MM.1S (cell line): Measurements from ENCODE around the gene ZGPAT.

ENCODE experiments used
- DNase-seq: peaks from one replicate; pipeline ENCODE4 v3.0.0-alpha.2; 2015
- H2AFZ ChIP-seq: fragments of 300-600 bp; sonication (generic); 2 replicates; pipeline ENCODE4 v1.6.0; 2016; ENCODE audit warnings: antibody characterized with exemption, low read length
- H3F3A ChIP-seq: fragments of 300-600 bp; sonication (generic); 2 replicates; pipeline ENCODE4 v1.6.1; 2016; ENCODE audit warnings: mild to moderate bottlenecking, antibody characterized with exemption, low read length, moderate library complexity, mixed read lengths; ENCODE audit not compliant: insufficient read depth
- H3K27ac ChIP-seq: fragments of 300-600 bp; sonication (generic); 2 replicates; pipeline ENCODE4 v1.5.1; 2016; ENCODE audit warnings: mild to moderate bottlenecking, low read length
- H3K27me3 ChIP-seq: fragments of 300-600 bp; sonication (generic); replicated peaks from 2 replicates; pipeline ENCODE4 v1.6.0; 2016; ENCODE audit warnings: low read length; ENCODE audit not compliant: insufficient read depth
- H3K36me3 ChIP-seq: fragments of 300-600 bp; sonication (generic); replicated peaks from 2 replicates; pipeline ENCODE4 v1.6.1; 2016; ENCODE audit warnings: mild to moderate bottlenecking, low read length, mixed read lengths; ENCODE audit not compliant: insufficient read depth
- H3K4me1 ChIP-seq: fragments of 300-600 bp; sonication (generic); 2 replicates; pipeline ENCODE4 v1.6.1; 2016; ENCODE audit warnings: low read length, mixed read lengths
- H3K4me2 ChIP-seq: fragments of 300-600 bp; sonication (generic); 2 replicates; pipeline ENCODE4 v1.6.0; 2016; ENCODE audit warnings: low read depth, low read length
- H3K4me3 ChIP-seq: fragments of 300-600 bp; sonication (generic); 2 replicates; pipeline ENCODE4 v1.5.1; 2016; ENCODE audit warnings: low read length, mixed read lengths
- H3K79me2 ChIP-seq: fragments of 300-600 bp; sonication (generic); 2 replicates; pipeline ENCODE4 v1.6.1; 2016; ENCODE audit warnings: mixed run types, low read length, mixed read lengths
- H3K9ac ChIP-seq: fragments of 300-600 bp; sonication (generic); 2 replicates; pipeline ENCODE4 v1.6.1; 2016; ENCODE audit warnings: low read length, mixed read lengths
- H3K9me2 ChIP-seq: fragments of 300-600 bp; sonication (generic); replicated peaks from 2 replicates; pipeline ENCODE4 v1.6.1; 2016; ENCODE audit warnings: mild to moderate bottlenecking, low read length, mixed read lengths; ENCODE audit not compliant: insufficient read depth
- H3K9me3 ChIP-seq: fragments of 300-600 bp; sonication (generic); replicated peaks from 2 replicates; pipeline ENCODE4 v1.6.1; 2016; ENCODE audit warnings: mild to moderate bottlenecking, low read length, mixed read lengths; ENCODE audit not compliant: insufficient read depth
- H4K20me1 ChIP-seq: fragments of 300-600 bp; sonication (generic); 2 replicates; pipeline ENCODE4 v1.6.1; 2016; ENCODE audit warnings: mild to moderate bottlenecking, low read length, moderate library complexity, mixed read lengths; ENCODE audit not compliant: insufficient read depth
- CTCF ChIP-seq: fragments of 300-600 bp; sonication (generic); IDR thresholded peaks from 2 replicates; pipeline ENCODE4 v1.5.1; 2016; ENCODE audit warnings: antibody characterized with exemption, low read length, mixed read lengths
- EZH2 ChIP-seq: fragments of 300-600 bp; sonication (generic); optimal IDR thresholded peaks from 2 replicates; pipeline ENCODE3; 2017; ENCODE audit warnings: low read depth, mild to moderate bottlenecking, antibody characterized with exemption, low read length, mixed read lengths
- EZH2phosphoT487 ChIP-seq: fragments of 300-600 bp; sonication (generic); IDR thresholded peaks from 2 replicates; pipeline ENCODE4 v1.6.1; 2018; ENCODE audit warnings: antibody characterized with exemption, low read length

ZGPAT gene

GRCh38 chr20:63744158-63744557, 36.3 kb downstream of the ZGPAT start:
- no peaks in the 10 kb centered on the region for H3K9me2 ChIP-seq
- no peak overlapping the region for H3K9ac ChIP-seq
- H3K79me2 ChIP-seq = peaks cover under 1% of the 10 kb centered on the region; the same call in 1 of the 2 replicates

GRCh38 chr20:63744574-63745423, 37.0 kb downstream of the ZGPAT start:
- 0 out of 2 replicates have a peak, but pooled peaks cover 4% of the 10 kb centered on the region for H3K27me3 ChIP-seq
- no peak overlapping the region for H3K4me3 ChIP-seq
- no peak overlapping the region for H3K9ac ChIP-seq
- H3K4me2 ChIP-seq = no peak overlapping the region
- H3K4me1 ChIP-seq = no peaks in the 10 kb centered on the region
- H3K9me2 ChIP-seq = no peaks in the 10 kb centered on the region
- no peaks in the 10 kb centered on the region for H3K36me3 ChIP-seq
- no peak overlapping the region for H3K27ac ChIP-seq
- no peak for TF ChIP-seq EZH2
- no peak for TF ChIP-seq EZH2phosphoT487
- no peak for TF ChIP-seq CTCF
- H4K20me1 ChIP-seq = no peaks in the 10 kb centered on the region
- no peaks in the 10 kb centered on the region for H3K9me3 ChIP-seq
- H3K79me2 ChIP-seq = no peaks in the 10 kb centered on the region
- no peaks in the 10 kb centered on the region for H3F3A ChIP-seq
- H2AFZ ChIP-seq = no peak overlapping the region
- DNase-seq = no peak

More at GRCh38 chr20:63744158-63744557, 36.3 kb downstream of the ZGPAT start:
- Histone ChIP-seq H3K27ac (no peak overlapping the region), H3K27me3 (0 out of 2 replicates have a peak, but pooled peaks cover 4% of the 10 kb centered on the region), H3K36me3 (no peaks in the 10 kb centered on the region), H3K4me3 (no peak overlapping the region), H3K9me3 (no peaks in the 10 kb centered on the region), H3K4me1 (no peaks in the 10 kb centered on the region), H4K20me1 (no peaks in the 10 kb centered on the region), H3K4me2 (no peak overlapping the region), H3F3A (no peaks in the 10 kb centered on the region; the same call in 1 of the 2 replicates), H2AFZ (no peak overlapping the region)
- no peak for DNase-seq
- TF ChIP-seq CTCF (no peak), EZH2 (no peak), EZH2phosphoT487 (no peak)

- no peak for DNase-seq
- no peaks in the 10 kb centered on the region for H3K4me1 ChIP-seq
- H3K27me3 ChIP-seq = 0 out of 2 replicates have a peak, but pooled peaks cover 8% of the 10 kb centered on the region
- H3K4me3 ChIP-seq = no peak overlapping the region
- H4K20me1 ChIP-seq = no peaks in the 10 kb centered on the region
- H3K27ac ChIP-seq = no peak overlapping the region
- H3K4me2 ChIP-seq = no peak overlapping the region
- no peaks in the 10 kb centered on the region for H3K9me2 ChIP-seq
- H2AFZ ChIP-seq = no peak overlapping the region
- H3K79me2 ChIP-seq = no peaks in the 10 kb centered on the region
- no peaks in the 10 kb centered on the region for H3K36me3 ChIP-seq
- no peaks in the 10 kb centered on the region for H3F3A ChIP-seq
- no peaks in the 10 kb centered on the region for H3K9me3 ChIP-seq
- no peak for TF ChIP-seq EZH2
- TF ChIP-seq CTCF = no peak
- TF ChIP-seq EZH2phosphoT487 = no peak
- no peak overlapping the region for H3K9ac ChIP-seq
Measured at GRCh38 chr20:63745424-63745805, 37.6 kb downstream of the ZGPAT start.
